Lower lobe of right lung (tissue), 2 donors: Measurements from ENCODE around the gene LTBP1. TPM values are rescaled to one million over a fixed set of nuclear protein-coding genes. Genes with fewer than 3 reads are reported as not detected.

Source experiments
- ATAC-seq, 2 donors: fragments of 200-7000 bp; cut with Tn5 transposase; one replicate each; pipeline ENCODE4 v1.9.1; 2020 to 2022; ENCODE audit warnings: mild to moderate bottlenecking in 2 of 2, moderate library complexity in 2 of 2
- DNase-seq: peaks from one replicate; pipeline ENCODE4 v3.0.0-alpha.2; 2020
- H3K27ac ChIP-seq: fragments of 200-600 bp; one replicate; pipeline ENCODE4 v1.8.0; 2022
- H3K27me3 ChIP-seq: fragments of 200-600 bp; one replicate; pipeline ENCODE4 v1.8.0; 2022; ENCODE audit warnings: low read depth
- H3K36me3 ChIP-seq: fragments of 200-600 bp; one replicate; pipeline ENCODE4 v1.8.0; 2022; ENCODE audit warnings: mild to moderate bottlenecking
- H3K4me1 ChIP-seq: fragments of 200-600 bp; one replicate; pipeline ENCODE4 v1.8.0; 2022
- H3K4me3 ChIP-seq: fragments of 200-600 bp; one replicate; pipeline ENCODE4 v1.8.0; 2022; ENCODE audit warnings: mild to moderate bottlenecking
- H3K9me3 ChIP-seq: fragments of 200-600 bp; one replicate; pipeline ENCODE4 v1.8.0; 2022
- intact Hi-C: fragments of 100-400 bp; cut with DNase I; formaldehyde crosslinking; loops from one replicate; pipeline ENCODE4 v1.11.0; 2022
- total RNA-seq: library from RNA; stranded (reverse); fragmentation: NEBNext Ultra II Directional; extraction: Animal tissue kit (Norgen Biotek cat#: 25700); gene quantifications from one replicate; pipeline ENCODE4 v1.2.1, GENCODE V29; 2021
- TF ChIP-seq, protein P1 (sequence below): fragments of 200-600 bp; IDR thresholded peaks from one replicate; pipeline ENCODE4 v1.8.0; 2022; ENCODE audit warnings: antibody characterized with exemption, mild to moderate bottlenecking
- donor health status: DM: no; HTN: yes; CAD: no; lungs with severe emphysema.

Gene LTBP1
- total RNA-seq, 1 donor from 2014 or later = 34.7 TPM

DNA sequence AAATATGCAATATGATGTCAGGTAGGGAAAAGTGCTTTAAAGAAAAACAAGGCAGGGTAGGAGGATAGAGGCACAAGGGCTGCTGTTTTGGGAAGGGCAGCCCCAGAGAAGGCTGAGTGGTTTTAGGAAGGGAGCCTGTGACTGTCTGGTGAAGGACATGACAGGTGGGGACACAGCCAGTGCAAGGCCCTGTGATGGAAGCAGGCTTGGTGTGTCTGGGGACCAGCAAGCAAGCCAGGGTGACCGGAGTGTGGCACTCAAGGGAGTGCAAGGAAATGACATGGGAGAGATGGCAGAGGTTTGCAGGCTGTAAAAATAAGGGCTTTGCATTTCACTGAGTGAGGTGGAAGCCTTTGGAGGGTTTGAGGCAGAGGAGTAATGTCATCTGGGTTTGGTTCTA lies 62.0 kb downstream of the LTBP1 start:
- Histone ChIP-seq H3K27me3 (no peaks in the 10 kb centered on the region), H3K4me3 (no peak overlapping the region), H3K9me3 (no peaks in the 10 kb centered on the region), H3K36me3 (no peaks in the 10 kb centered on the region), H3K27ac (no peak overlapping the region), H3K4me1 (no peaks in the 10 kb centered on the region)
- ATAC-seq = no peak
- TF ChIP-seq, protein P1, sequence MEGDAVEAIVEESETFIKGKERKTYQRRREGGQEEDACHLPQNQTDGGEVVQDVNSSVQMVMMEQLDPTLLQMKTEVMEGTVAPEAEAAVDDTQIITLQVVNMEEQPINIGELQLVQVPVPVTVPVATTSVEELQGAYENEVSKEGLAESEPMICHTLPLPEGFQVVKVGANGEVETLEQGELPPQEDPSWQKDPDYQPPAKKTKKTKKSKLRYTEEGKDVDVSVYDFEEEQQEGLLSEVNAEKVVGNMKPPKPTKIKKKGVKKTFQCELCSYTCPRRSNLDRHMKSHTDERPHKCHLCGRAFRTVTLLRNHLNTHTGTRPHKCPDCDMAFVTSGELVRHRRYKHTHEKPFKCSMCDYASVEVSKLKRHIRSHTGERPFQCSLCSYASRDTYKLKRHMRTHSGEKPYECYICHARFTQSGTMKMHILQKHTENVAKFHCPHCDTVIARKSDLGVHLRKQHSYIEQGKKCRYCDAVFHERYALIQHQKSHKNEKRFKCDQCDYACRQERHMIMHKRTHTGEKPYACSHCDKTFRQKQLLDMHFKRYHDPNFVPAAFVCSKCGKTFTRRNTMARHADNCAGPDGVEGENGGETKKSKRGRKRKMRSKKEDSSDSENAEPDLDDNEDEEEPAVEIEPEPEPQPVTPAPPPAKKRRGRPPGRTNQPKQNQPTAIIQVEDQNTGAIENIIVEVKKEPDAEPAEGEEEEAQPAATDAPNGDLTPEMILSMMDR = no peak
- intact Hi-C loops = no loop called here
- DNase-seq = no peak

DNA sequence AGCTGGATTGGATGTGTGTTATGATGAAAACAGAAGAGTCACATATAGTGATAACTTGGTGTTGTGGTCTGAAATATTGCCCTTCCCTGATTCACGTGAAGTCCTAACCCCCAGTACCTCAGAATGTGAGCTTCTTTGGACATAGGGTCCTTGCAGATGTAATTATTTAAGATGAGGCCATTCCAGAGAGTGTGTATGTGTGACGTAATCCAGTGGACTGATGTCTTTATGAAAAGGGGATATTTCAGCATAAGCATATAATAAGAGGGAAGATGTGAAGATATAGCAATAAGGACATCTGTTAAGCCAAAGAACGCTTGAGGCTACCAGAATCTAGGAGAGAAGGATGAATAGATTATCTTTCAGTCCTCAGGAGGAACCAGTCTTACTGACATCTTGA lies 62.5 kb downstream of the LTBP1 start:
- no peaks in the 10 kb centered on the region for H3K9me3 ChIP-seq
- intact Hi-C loops = no loop called here
- TF ChIP-seq, protein P1 = no peak
- H3K4me1 ChIP-seq = no peaks in the 10 kb centered on the region
- no peaks in the 10 kb centered on the region for H3K27me3 ChIP-seq
- H3K4me3 ChIP-seq = no peak overlapping the region
- no peak for ATAC-seq
- no peak for DNase-seq
- no peaks in the 10 kb centered on the region for H3K36me3 ChIP-seq
- H3K27ac ChIP-seq = no peak overlapping the region

DNA sequence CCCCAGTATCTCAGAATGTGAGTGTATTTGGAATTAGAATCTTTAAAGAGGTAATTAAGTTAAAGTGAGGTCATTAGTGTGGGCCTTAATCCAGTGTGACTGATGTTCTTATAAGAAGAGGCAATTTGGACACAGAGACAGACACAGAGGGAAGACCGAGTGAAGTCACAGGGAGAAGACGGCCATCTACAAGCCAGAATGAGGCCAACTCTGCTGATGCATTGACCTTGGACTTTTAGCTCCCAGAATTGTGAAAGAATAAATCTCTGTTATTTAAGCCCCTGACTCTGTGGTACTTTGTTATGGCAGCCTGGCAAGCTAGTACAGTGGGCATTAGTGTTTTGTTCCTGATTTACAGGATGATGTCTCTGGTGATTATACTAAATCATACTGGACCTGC lies 64.6 kb downstream of the LTBP1 start:
- no peak for ATAC-seq
- TF ChIP-seq, protein P1 = no peak
- H3K4me1 ChIP-seq = no peaks in the 10 kb centered on the region

DNA sequence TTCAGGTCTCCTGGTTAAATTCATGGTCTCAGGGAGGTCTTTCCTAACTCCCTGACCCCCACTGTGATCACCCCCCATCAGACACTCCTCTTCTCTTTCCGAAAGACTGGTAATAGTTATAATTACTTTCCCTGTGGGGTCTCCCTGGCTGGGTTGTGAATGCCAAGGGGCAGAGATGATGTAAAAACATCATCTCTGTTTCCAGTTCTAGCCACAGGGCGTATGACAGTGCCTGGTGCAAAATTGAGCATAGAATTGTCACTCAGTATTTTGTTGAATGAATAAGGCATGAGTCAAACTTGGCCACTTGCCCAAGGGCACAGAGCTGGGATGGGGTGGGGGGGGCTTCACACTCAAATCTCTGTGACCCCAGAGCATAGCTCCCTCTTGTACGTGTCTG lies 65.2 kb downstream of the LTBP1 start:
- Histone ChIP-seq H3K27ac (no peak overlapping the region), H3K9me3 (no peaks in the 10 kb centered on the region), H3K27me3 (no peaks in the 10 kb centered on the region), H3K36me3 (no peaks in the 10 kb centered on the region), H3K4me1 (no peaks in the 10 kb centered on the region), H3K4me3 (no peak overlapping the region)
- DNase-seq (no peak), ATAC-seq (no peak)
- intact Hi-C loops = no loop called here
- TF ChIP-seq, protein P1 = no peak

More for the DNA sequence above, 64.6 kb downstream of the LTBP1 start:
- no peak for DNase-seq
- Histone ChIP-seq H3K36me3 (no peaks in the 10 kb centered on the region), H3K27me3 (no peaks in the 10 kb centered on the region), H3K27ac (no peak overlapping the region), H3K4me3 (no peak overlapping the region), H3K9me3 (no peaks in the 10 kb centered on the region)
- intact Hi-C loops = no loop called here

DNA sequence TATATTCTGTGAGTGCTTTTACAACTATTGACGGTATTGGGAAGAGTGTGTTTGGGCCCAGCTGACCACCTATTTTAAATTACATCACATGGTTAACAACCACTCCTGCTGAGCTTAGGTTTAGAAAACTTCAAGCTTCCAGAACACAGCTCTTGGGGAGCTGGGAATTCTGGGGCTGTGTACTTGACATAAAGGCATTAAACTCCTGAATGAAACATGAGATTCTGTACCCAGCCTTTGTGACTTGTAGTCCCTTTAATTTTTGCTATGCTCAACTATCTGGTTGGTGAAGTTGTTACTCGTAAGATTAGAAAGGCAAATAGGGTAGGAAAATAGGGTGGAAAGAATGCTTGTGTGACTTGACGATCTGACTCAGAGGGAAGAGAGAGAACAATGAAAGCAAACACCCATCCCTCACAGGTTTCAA lies 66.9 kb downstream of the LTBP1 start:
- H3K4me1 ChIP-seq = no peaks in the 10 kb centered on the region
- TF ChIP-seq, protein P1 = no peak
- H3K9me3 ChIP-seq = no peaks in the 10 kb centered on the region
- no peaks in the 10 kb centered on the region for H3K27me3 ChIP-seq
- ATAC-seq = no peak
- no peak for DNase-seq
- no peak overlapping the region for H3K27ac ChIP-seq
- intact Hi-C loops = no loop called here
- H3K4me3 ChIP-seq = no peak overlapping the region
- H3K36me3 ChIP-seq = no peaks in the 10 kb centered on the region

DNA sequence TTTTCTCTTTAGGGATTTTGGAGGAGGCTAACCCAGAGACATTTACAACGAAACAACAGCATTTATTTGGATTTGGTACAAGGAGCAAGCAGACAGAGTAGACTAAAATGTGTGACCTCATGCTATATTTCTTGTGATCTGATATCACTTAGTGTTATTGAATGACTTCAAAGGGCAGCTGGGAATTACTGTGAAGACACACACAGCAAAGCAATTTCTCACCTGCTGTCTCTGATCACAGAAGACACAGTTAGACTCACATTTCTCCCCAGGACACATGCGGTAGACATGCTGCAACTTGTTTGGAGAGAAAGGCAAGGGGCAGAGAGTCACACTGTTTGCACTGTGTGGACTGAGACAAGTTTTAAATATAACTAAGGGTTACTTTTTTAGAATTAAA lies 67.5 kb downstream of the LTBP1 start:
- Histone ChIP-seq H3K27me3 (no peaks in the 10 kb centered on the region), H3K4me3 (no peak overlapping the region), H3K36me3 (no peaks in the 10 kb centered on the region), H3K27ac (no peak overlapping the region), H3K9me3 (no peaks in the 10 kb centered on the region), H3K4me1 (no peaks in the 10 kb centered on the region)
- intact Hi-C loops = no loop called here
- ATAC-seq (no peak), DNase-seq (no peak)
- TF ChIP-seq, protein P1 = no peak
